ENCODE measurements around the gene PLCG2. TPM values are rescaled to one million over a fixed set of nuclear protein-coding genes. Genes with fewer than 3 reads are reported as not detected.
"Not testable (repeated sequence)": the region's sequence is repeated elsewhere in the genome, so short reads cannot be mapped to it uniquely, and the experiment has no call there.

The PLCG2 gene
- total RNA-seq, 2 donors from 2014 or later = 16.7 to 20.0 TPM

DNA sequence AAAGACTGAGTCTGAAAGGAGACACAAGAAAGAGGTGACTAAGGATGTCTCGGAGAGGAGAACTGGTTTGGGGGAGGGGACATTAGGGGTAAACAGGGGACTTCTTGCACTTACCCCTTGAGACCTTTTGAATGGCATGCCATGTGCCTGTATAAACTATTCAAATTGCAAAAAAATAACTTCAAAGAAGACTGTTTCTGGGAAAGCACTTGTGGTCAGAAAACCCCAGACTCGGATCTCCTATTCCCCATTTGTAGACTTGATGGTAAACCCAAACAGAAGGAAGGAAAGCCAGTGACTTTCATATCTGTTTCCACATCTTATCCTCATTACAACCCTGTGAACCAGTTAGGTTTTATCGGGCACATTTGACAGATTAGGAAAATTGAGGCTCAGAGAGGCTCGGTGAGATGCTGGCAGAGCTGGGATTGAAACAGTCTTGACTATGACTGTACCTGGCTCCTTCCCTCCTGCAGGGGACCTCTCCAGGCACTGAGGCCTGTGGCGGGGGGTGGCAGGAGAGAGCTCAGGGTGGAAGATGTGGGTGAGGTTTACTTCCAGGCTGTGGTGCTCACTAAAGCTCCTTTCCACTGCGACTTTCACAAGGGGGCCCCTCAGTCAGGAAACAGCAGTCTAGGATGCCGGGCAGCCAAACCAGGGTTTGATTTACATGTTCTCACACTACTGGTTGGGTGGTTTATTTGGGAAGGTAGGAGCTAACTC is 30.5 kb upstream of the PLCG2 start:
- no peak for ATAC-seq

DNA sequence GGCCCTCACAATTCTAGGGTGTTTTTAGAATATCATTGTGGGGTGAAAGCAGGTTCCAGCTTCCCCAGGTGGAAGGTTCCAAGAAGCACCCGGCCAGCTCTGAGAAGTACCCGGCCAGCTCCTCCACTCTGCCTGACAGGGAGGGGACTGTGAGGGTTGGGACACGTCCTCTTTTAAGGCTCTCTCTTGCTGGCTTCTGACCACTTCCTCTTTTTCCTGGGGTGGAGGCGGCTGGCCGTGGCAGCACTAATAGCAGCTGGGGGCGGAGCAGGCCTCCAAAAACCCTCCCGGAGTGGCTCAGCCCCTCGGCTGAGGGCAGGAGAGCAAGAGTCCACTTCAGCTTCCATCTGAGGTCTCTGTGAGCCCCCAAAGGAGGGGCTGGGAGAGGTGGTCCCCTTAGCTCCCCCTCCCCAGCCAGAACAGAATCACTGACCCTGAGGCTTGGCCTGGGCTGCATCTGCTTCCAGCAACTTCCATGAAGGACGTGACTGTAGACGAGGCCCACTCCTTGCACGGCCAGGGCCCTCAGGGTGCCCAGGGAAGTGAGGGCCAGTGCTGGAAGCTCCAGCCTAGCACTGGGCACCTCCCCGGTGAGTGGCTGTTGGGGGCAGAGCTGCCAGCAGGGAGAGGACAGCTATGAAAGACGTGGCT is 26.7 kb upstream of the PLCG2 start:
- ATAC-seq (peak; percentile 74), DNase-seq (peak; percentile 65 to 76)
- intact Hi-C loops (cut with DNase I, micrococcal nuclease) = no loop called here

More for the DNA sequence above, 30.5 kb upstream of the PLCG2 start:
- intact Hi-C loops (cut with DNase I, micrococcal nuclease) = no loop called here
- DNase-seq = no peak

DNA sequence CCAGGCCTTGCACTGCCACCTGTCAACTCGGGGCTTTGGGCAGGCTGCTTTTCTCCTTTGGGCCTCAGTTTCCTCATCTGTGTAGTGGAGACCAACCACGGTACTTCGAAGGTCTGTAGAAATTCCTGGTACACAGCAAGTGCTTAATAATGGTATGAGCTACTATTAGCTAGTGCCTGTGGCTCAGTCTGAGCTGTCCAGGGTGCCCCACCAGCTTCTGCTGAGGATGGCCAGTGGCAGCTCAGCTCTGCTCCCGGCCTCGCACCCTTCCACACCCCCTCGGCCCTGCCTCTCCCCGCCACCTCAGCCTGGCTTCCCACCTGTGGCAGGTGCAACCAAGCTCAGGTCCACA is 26.2 kb upstream of the PLCG2 start:
- intact Hi-C loops (cut with DNase I, micrococcal nuclease) = no loop called here
- no peak for ATAC-seq

DNA sequence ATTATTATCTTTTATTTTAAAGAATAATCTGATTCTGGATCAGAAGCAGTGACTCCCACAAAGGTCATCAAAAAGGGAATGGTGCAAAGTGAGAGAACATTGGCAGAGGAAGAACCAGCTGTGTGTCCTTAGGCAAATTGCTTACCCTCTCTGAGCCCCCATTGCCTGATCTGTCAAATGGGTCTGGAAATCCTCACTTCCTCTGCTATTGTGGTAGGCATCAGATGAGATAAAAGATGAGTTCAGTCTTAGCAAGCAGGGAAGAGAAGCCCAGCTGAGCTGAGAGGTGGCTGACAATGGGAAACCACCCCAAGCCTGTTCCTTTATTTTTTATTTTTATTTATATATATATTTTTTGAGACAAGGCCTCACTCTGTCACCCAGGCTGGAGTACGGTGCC is 24.2 kb upstream of the PLCG2 start:
- no peak for DNase-seq
- intact Hi-C loops (cut with DNase I, micrococcal nuclease) = no loop called here
- ATAC-seq = no peak

More for the DNA sequence above, 26.2 kb upstream of the PLCG2 start:
- no peak for DNase-seq

DNA sequence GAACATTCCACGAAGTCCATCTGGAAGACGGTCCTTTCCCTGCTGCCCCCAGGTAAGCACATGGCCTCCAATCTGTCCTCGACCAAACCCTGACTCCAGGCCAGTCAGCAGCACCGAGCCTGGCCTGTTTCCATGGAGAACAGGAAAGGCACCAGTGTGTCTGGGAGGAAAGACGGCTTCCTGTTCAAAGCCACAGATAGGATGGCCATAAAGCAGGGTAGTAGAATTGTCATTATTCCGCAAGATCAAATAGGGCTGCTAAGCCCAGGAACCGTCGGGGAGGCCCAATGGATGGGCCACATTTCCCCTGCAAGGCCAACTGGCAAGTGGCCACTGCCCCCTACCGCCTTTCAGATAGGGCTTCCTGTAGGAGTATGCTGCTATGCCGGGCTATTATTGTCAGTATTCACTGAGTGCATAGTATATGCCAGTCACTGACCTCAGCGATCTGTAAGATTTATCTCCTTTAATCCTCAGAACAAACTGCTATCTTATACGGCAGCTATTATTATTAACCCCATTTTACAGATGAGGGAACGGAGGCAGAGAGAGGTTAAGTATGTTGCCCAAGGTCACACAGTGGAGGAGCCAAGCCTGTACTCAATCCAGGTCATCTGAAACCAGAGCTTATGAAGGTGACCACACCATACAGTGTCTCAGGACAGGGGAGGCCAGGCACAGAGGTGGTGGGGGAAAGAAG is 23.0 kb upstream of the PLCG2 start:
- ATAC-seq (peak; percentile 33), DNase-seq (no peak)
- intact Hi-C loops (cut with DNase I, micrococcal nuclease) = no loop called here

DNA sequence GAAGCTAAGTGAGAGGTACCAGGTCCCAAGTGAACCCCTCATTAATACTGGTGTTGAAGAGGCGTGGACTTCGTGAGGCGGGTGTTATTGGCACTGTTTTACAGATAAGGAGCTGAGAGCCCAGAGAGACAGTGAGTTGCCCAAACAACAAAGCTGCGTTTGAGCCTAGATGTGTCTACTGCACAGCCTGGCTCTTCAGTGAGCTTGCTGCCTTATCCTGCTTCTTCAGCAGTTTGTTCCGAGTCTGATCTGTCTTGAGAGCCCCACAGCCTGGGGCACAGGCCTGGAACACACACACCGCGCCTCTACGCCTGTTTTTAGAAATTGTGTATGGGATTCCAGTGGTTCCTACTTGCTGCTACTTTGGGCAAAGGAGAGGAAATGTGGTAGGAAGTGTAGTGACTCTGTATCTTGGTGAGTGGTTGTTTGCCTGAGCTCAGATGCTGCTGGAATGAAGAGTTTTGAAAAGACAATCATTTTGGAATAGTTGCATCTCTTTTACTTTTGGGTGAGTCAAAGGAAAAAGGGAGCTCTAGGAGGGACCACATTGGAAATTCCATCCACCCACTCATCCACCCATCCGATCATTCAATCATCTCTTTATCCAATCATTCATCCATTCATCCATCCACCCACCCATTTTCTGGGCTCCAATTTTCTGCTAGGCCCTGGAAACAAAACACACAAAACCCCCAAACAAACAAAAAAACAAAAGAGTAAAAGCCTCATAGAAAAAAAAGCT is 22.3 kb upstream of the PLCG2 start:
- intact Hi-C loops (cut with DNase I, micrococcal nuclease) = no loop called here
- no peak for DNase-seq
- no peak for ATAC-seq

DNA sequence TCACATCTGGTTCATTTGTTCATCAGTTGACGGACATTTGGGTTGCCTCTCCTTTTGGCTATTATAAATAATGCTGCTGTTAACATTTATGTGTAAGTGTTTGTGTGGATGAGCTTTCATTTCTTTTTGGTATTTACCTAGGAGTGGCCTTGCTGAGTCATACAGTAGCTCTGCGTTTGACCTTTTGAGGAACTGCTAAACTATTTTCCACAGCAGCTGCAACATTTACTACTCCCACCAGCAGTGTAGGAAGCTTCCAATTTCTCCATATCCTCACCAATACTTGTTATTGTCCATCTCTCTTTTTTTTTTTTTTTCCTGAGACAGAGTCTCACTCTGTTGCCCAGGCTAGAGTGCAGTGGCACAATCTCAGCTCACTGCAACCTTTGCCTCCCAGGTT is 20.7 kb upstream of the PLCG2 start:
- ATAC-seq = peak; percentile 67
- intact Hi-C loops (cut with DNase I, micrococcal nuclease) = no loop called here
- DNase-seq = no peak

DNA sequence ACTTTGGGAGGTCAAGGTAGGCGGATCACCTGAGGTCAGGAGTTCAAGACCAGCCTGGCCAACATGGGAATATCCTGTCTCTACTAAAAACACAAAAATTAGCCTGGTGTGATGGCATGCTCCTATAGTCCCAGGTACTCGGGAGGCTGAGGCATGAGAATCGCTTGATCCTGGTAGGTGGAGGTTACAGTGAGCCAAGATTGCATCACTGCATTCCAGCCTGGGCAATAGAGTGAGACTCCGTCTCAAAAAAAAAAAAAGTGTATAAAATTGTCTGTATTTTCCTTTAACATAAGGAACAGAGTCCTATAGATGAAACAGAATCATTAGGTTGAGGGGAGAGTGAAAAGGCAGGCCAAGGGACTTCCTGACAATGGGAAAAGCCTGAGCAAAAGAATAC is 16.8 kb upstream of the PLCG2 start:
- ATAC-seq; intact Hi-C loops (cut with DNase I, micrococcal nuclease); DNase-seq: not testable (repeated sequence)

DNA sequence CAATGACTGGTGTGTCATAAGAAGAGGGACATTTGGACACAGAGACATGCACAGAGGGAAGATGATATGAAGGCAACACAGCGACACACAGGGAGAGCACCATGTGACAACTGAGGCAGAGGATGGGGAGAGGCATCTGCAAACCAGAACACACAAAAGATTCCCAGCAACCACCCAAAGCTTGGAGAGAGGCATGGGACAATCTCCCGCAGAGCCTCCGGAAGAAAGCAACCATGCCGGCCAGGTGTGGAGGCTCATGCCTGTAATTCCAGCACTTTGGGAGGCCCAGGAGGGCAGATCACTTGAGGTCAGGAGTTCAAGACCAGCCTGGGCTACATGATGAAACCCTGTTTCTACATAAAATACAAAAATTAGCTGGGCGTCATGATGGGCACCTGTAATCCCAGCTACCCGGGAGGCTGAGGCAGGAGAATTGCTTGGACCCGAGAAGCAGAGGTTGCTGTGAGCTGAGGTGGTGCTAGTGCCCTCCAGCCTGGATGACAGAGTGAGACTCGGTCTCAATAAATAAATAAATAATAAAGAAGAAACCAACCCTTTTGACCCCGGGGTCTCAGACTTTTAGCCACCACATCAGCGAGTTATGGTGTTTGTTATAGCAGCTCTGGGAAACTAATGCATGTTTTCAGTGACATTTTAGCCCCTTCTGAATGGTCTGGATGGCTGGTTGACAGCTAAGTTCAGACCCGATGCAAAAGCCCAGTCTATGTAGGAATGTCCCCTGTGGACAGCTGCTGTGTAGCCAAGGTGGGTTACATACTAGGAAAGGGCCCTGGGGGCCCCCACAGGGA is 13.8 kb upstream of the PLCG2 start:
- ATAC-seq = no peak
- intact Hi-C loops (cut with DNase I, micrococcal nuclease) = no loop called here
- DNase-seq = no peak

DNA sequence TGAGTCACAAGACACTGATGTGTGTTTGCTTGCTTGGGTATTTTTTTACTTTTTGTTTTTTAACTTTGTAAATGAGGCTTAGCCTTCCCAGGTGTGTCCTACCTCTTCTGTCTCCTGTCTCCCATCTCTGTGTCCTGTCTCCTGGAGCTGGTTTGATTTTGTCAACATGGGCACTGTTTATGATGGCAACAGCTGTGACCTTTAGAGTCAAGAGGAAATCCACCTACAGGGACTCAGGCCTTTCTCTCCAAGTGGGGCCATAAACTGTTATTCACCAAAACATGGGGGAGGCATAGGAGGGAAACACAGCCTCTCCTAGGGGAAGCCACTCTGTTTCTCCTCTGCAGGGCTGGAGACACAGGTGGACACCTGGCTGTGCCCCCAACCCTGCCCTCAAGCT is 13.1 kb upstream of the PLCG2 start:
- ATAC-seq (no peak), DNase-seq (no peak)
- intact Hi-C loops (cut with DNase I, micrococcal nuclease) = no loop called here

DNA sequence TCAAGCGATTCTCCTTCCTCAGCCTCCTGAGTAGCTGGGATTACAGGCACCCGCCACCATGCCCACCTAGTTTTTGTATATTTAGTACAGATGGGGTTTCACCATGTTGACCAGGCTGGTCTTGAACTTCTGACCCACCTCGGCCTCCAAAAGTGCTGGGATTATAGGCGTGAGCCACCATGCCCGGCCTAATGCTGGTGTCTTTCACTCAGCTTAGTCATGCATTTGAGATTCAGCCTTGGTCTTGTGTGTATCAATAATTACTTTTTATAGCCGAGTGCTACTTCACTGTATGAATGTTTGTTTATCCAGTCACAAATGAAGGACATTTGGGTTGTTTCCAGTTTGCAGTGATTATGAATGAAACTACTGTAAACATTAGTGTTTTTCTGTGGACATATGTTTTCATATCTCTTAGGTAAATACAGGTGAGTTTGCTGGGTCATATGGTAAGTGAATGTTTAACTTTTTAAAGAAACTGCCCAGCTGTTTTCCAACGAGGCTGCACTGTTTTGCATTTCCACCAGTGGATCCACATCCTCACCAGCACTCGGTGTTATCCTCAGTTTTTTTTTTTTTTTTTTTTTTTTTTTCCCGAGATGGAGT is 11.0 kb upstream of the PLCG2 start:
- DNase-seq = no peak
- ATAC-seq = peak; percentile 91
- intact Hi-C loops (cut with DNase I, micrococcal nuclease) = no loop called here

DNA sequence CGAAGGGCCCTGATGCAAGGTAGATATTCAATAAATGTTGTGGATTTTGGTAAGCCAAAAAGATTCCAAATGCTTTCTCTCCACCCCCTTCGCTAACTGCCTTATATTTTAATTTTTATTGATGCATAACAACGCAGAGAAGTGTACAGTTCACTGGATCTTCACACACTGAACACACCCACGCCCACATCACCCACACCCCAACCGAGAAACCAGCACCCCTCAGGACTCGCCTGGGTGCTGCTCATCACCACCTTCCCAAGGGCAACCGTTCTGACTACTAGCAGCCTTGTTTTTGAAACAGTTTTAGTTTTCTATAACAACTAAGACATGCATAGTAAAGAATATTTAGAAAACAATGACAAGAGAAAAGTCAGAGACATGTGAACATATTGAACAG is 9.1 kb upstream of the PLCG2 start:
- DNase-seq = no peak
- no peak for ATAC-seq
- intact Hi-C loops (cut with DNase I, micrococcal nuclease) = no loop called here

DNA sequence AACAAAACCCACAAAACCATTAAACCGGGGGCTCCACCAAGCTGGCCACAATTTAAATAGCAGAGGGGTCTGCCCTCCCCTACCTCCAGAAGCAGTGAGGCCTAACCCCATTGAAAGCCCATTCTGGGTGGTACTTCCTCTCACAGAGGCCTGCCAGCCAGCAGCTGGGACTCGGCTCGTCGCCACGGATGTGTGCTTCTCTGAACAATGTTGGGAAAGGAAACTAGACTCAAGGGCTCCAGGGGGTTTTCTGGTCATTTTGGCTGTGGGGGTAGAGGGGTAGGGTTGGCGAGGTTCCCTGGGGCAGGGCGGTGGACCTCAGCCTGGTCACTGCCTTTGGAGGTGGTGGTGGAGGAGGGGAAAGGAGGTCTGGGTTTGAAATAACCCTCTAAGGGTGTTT is 4.7 kb upstream of the PLCG2 start:
- ATAC-seq (no peak), DNase-seq (peak in 1 of 2 donors; percentile 36)
- intact Hi-C loops (cut with DNase I, micrococcal nuclease) = no loop called here

DNA sequence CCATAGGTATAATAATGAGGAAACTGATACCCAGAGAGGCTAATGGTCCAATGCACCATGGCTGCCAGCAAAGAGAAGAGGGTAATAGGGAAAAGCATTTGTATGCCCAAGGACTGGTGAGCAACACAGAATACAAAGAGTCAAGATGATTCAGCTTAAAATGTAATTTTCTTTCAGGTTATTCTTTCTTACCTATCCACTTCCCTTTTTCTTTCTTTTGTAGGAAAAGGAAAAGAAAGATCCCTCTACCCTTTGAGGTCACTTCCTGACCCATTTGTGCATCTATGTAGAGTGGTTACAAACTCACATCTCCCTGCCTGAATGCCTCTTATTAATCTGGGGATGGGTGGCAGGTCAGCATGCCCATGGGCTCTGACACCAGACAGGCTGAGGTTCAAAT is 3.5 kb upstream of the PLCG2 start:
- intact Hi-C loops (cut with DNase I, micrococcal nuclease) = no loop called here
- DNase-seq (no peak), ATAC-seq (no peak)

DNA sequence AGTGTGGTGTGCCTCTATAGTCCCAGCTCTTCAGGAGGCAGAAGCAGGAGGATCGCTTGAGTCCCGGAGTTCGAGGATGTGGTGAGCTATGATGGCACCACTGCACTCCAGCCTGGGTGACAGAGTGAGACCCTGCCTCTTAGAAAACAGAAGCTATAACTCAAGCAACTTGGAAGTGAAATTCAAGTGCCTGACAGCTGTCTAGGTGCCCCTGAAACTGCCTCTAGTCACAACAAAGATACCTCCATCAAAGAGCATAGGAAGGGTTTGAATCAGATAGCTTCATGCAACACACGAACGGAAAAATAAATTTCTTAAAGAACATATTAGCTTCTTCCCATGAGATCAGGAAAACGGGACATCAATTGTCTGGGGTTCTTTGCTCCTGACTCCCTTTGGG is 860 bp upstream of the PLCG2 start:
- DNase-seq = no peak
- intact Hi-C loops (cut with DNase I, micrococcal nuclease) = no loop called here
- no peak for ATAC-seq

DNA sequence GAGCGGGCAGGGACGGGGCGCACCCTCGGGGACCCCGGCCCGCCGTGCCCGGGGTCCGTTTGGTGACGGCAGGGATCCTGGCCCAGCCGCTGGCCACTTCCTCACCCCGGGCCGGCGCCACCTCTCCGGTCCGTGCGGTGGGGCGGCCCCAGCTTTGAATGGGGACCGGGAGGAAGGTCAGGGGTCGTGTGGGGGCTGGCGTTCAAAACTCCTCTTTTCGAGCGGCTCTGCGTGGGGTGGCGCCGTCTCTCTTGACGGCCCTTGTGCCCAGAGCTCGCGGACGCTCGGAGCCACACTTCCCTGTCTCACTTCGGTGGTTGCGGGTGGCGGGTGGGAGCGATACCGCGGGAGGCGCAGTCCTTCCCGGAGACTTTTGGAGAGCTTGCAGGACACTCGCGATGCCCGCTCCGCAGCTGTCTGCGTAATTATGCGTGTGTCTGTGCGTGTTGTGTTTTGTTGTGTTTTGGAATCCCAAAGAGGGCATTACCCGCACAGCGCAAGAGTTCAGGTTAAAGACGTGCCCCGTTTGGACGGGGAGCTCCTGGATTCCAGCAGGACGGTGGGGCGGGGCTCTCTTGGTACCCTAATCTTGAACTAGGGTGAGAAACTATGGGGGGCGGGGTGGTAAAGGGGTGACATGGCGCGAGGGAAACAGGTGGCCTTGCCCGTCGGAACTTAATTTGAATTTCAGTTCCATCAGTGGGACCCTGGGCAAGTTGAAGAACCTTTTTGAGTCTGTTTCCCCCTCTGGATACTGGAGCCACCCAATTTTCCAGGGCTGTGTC is 637 bp downstream of the PLCG2 start:
- intact Hi-C loops (cut with DNase I, micrococcal nuclease) = no loop called here
- peak; percentile 38 for ATAC-seq
- peak in 1 of 2 donors; percentile 50 for DNase-seq

DNA sequence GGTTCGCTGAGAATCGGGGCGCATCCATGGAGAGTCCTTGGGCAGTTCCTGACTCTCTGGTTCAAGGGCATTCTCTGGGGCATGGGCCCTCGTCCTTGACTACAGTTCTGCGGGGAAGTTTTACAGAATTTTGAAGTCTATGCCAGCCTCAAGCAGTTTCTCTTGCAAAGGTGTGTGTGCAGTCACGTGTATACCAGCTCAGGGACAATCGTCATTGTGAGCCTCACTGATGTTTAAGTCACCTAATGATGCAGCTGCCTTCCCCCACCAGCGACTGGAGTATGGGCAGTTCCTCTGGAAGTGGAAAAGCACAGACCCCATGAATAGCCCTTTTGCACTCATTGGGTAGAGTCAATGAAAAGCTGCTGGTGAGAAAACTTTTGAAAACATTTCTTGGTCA is 1.3 kb downstream of the PLCG2 start:
- intact Hi-C loops (cut with DNase I, micrococcal nuclease) = no loop called here
- no peak for ATAC-seq
- no peak for DNase-seq

DNA sequence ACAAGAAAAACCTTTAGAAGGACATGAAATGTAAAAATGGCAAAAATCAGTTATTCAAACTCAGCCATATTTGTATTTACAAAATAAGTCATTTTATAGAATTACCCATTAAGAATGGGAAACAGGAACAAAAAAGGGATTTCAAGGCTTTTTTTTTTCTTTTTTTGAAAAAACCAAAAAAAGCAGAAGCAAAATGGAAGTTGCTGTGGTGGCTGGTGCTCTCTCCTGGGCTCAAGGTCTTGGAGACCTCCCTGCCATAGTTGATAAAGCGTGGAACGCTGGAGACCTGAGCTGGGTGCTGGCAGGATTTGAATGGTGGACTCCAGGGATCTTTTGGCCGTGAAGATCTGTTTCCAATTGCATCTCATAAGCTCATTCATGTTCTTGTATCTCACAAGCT is 3.1 kb downstream of the PLCG2 start:
- intact Hi-C loops (cut with DNase I, micrococcal nuclease) = no loop called here

More for the DNA sequence above, 3.1 kb downstream of the PLCG2 start:
- ATAC-seq (no peak), DNase-seq (no peak)

All from left colon (tissue), 2 donors.